HG03378 (cell line): ENCODE results near the gene NOD1.
"Not testable (repeated sequence)": the region's sequence is repeated elsewhere in the genome, so short reads cannot be mapped to it uniquely, and the experiment has no call there.

Experiments
- ATAC-seq: cut with Tn5 transposase; IDR thresholded peaks from one replicate; pipeline ENCODE4 v1.9.1; 2021; ENCODE audit warnings: mild to moderate bottlenecking, moderate library complexity; ENCODE audit not compliant: unreplicated experiment

Gene NOD1

DNA sequence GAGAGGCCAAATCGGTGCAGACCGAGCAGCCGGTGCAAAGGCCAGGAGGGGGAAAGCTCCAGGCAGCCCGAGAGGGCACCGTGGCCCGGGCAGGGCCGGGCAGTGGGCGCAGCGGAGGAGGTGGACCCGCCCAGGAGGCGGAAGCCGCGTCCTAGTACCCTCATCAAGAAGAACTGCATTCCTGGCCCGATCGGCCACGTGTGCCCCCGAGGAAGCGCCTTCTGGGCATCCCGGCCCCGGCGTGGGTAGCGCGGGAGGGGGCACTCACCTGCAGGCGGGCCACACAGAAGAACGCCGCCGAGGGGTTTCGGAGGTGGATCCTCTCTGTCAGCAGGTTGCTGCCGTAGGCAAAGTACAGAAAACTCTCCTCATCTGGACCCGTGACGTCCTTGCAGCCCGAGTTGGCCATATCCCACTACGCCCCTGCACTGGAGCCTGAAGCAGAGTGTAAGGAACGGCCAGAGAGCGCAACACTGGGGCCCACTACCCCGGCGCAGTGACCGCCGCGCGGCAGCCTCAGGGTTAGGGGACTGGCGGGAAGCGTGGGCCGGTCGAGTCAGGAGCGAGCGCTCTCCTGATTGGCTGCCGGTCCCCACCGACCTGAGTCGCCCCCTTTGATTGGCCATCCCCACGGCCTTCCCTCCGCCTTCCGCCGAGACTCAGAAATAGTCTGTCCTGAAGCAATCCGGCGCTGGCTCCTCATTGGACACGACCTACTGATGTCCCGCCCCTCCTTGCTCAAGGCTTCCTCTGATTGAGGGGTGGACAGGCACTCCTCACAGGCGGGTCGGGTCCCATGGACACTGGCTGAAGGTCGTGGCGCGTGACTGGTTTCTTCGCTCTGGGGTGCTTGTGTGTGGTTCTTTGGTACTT, 26.0 kb upstream of the NOD1 start, which contains the start of gene GGCT:
TSS of gene GGCT (minus strand) at position 529 of the 873 bp plus-strand sequence. CDS start at position 409, 120 bp downstream.
- peak; percentile 98 for ATAC-seq

DNA sequence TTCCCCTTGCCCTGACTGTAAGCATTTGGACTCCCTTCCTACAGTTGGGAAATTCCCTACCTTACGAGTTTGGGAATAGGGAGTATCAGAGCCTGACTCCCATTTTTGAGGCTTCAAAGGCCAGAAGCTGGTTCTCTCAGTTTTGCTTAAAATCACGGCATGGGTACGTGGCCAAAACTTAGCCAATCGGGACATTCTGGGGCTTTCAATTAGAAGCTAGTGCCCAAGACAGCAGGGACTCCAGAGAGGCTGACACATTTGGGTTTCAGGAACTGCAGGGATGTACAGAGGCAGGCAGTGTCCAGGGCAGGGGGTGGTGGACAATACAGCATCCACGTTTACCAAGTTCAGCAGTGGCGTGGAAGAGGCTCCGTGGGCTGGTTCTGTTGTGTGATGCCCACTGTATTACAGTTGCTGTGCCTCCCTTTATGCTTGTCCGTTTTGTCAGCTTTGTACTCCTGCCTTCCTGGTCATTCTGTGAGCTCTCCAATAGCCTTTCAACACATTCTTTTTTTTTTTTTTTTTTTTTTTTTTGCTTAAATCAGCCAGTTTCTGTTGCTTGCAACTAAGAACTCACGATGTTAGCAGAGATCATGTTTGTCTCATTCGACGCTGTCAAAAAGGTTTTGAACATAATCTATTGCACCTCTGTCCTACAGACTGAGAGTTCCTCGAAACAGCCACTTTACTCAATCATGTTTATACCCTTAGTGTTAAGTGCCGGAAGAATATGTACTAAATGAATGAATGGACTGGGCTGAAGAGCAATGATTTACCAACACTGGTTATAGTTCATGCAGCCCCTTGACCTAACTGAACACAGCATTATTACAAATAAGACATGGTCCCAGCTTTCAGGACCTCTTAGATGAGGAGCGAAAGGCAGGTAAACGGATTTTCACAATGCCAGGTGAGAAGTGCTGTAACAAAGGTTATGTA, 25.0 kb upstream of the NOD1 start:
- ATAC-seq, result no peak

DNA sequence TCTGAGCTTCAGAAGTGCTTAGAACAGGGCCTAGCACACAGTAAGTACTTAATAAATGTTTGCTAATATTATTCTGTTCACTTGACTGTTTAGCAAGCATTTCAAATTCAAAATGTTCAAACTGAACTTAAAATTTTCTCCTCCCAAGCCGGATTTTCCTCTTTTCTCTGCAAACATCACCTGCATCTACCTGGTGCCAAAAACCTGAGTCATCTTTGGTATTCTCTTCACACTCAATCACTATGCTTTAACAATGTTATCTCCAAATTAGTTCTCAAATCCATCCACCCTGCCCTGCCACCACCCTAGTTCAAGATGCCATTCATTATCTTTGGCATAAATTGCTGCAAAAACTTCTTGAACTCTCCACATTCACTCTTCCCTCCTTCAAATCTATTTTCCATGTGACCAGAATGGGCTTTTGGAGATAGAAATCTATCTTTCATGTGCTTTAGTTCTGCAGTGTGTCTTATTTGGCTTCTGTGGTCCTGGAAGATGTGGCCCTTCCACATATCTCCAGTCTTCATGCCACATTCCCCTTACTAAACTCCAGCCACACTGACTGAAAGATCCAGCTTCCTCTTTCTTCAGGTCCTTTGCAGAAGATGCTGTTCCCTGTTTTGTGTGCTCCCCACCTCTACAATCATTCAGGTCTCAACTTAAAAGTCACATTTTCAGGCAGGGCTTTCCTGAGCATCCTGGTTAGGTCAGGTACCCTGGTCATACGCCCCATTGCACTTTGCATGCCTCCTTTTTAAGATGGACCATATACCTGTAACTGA, 24.1 kb upstream of the NOD1 start:
- ATAC-seq, result no peak

GRCh38 chr7:30501264-30501663, 22.7 kb upstream of the NOD1 start:
- ATAC-seq, result no peak

DNA sequence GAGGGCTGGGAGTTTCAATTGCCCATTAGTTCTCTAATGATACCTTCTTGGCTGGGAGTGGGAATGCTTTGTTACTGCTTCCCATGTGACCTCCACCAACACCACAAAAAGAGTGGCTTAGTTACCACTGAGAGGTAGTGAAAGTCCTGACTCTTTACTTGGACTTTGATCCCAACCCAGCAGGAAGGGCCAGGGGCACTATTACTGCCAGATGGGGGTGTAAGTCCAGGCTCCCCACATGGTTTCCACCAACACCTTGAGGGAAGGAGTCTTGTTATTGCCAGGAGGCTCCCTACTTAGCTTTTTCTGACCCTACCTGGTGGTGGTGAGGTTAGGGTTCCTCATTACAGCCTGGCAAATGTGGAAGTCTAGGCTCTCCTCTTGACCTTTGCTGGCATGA, 14.6 kb upstream of the NOD1 start:
- no peak for ATAC-seq

DNA sequence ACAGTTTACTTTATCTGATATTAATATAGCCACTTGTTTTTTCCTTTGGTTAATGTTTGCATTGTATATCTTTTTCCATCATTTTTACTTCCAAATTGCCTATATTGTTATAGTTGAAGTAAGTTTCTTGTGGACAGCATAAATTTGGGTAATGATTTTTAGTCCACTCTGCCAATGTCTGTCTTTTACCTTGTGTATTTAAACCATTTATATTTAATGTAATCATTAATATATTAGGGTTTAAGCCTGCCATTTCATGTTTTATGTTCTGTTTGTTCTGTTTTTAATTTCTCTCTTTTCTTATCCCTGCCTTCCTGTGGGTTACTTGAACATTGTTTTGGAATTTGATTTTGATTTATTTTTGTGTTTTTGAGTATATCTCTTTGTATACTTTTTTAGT, 12.8 kb upstream of the NOD1 start:
- no peak for ATAC-seq

DNA sequence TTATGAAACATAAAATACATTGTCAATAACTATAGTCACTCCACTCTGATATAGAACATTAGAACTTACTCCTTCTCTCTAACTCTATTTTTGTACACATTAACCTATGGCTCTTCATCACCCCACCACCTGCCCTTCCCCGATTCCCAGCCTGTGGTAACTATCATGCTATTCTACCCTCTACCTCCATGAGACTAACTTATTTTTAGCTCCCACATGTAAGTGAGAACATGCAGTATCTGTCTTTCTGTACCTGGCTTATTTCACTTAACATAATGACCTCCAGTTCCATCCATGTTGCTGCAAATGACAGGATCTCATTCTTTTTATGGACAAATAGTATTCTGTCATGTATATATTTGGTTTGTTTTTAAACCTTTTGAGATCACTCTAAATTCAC, 8.8 kb upstream of the NOD1 start:
- ATAC-seq, result no peak

DNA sequence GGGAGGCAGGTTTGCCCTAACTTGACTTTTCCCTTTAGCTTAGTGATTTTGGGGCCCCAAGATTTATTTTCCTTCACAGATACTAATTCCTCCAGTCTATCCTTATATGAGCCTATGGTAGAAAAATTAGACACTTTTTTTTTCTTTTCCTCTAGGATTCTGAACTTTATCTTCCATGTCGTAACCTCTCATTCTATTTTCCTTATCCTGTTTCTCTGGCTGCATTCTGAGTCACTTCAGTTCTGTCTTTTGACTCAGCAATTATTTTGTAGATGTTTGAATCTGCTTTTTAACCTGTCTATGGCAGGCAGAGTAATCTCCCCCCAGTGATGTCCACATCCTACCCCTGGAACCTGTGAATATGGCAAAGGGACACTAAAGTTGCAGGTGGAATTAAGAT, 7.1 kb upstream of the NOD1 start:
- ATAC-seq, result no peak

- not testable (repeated sequence) for ATAC-seq
Observed at GRCh38 chr7:30481416-30481815, 2.8 kb upstream of the NOD1 start.

DNA sequence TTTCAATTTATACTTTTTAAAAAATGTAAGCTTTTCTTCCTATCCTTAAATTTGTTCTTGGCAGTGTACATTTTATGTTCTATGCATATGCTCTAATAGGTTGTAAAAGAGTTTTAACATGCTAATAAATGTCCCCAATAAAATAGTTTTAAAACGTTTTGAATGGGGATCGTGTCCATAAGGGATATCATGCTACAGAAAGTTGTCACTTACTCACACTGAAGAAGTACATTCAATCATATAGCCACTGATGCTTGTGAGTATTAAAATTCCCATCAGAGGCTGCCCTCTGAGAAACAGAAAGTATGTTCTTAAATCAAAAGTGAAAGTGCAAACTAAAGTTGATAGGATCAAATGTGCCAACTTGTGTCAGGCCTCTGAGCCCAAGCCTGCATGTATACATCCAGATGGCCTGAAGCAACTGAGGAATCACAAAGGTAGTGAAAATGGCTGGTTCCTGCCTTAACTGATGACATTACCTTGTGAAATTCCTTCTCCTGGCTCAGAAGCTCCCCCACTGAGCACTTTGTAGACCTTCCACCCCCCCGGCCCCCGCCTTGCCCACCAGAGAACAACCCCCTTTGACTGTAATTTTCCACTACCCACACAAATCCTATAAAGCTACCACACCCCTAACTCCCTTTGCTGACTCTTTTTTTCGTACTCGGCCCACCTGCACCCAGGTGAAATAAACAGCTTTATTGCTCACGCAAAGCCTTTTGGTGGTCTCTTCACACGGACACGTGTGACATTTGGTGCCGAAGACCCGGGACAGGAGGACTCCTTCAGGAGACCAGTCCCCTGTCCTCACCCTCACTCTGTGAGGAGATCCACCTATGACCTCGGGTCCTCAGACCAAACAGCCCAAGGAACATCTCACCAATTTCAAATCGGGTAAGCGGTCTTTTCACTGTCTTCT, 877 bp upstream of the NOD1 start:
- peak; percentile 60 for ATAC-seq

GRCh38 chr7:30476459-30477145, 2.0 kb downstream of the NOD1 start:
- ATAC-seq, result no peak

DNA sequence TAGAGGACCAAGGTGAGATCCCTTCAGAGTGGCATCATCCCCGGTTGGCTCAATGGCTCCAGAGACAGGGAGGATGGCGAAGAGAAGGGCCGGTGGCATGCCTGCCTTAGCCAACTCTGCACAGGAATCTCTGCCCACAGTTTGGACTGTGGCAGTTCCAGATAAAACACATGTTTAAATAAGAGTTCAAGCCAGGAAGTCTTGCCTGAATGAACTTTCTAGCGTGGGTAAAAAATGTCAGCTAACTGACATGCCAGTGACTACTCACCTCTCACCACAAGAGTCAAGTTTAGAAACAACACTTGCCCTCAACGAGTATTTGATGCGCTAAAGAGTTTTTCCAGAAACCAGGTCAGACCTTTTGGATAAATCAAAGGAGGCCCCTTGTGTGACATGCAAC, 3.0 kb downstream of the NOD1 start:
- ATAC-seq, result no peak

GRCh38 chr7:30474893-30475292, 3.7 kb downstream of the NOD1 start:
- ATAC-seq, result no peak

DNA sequence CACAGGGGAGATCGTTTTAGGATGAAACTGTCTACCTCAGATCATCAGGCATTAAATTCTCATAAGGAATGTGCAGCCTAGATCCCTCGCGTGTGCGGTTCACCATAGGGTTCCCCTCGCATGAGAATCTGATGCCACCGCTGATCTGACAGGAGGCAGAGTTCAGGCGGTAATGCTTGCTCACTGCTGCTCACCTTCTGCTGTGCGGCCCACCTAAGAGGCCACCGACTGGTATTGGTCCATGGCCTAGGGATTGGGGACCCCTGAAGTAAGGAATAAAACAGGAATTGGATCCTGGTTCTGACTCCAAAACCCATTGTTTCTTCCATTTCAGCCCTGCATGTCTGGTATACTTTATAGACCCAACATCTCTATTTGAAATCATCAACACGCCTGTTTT, 4.1 kb downstream of the NOD1 start:
- no peak for ATAC-seq

DNA sequence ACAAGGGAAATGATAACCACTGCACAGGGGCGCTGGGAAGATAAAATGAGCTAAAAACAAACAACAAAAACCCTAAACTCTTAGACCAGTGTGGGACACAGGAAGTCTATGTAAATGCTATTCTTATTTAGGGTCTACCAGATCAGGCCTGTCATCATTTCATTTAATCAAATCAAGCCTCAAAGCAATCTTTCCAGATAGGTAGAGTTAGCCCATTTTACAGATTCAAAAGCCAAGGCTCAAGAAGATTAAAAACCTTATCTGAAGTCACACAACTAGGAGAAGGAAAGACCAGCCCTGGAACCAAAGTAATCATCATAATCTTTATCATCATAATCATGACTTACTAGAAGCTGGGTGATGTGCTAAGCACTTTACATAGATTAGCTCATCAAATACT, 4.7 kb downstream of the NOD1 start:
- no peak for ATAC-seq

DNA sequence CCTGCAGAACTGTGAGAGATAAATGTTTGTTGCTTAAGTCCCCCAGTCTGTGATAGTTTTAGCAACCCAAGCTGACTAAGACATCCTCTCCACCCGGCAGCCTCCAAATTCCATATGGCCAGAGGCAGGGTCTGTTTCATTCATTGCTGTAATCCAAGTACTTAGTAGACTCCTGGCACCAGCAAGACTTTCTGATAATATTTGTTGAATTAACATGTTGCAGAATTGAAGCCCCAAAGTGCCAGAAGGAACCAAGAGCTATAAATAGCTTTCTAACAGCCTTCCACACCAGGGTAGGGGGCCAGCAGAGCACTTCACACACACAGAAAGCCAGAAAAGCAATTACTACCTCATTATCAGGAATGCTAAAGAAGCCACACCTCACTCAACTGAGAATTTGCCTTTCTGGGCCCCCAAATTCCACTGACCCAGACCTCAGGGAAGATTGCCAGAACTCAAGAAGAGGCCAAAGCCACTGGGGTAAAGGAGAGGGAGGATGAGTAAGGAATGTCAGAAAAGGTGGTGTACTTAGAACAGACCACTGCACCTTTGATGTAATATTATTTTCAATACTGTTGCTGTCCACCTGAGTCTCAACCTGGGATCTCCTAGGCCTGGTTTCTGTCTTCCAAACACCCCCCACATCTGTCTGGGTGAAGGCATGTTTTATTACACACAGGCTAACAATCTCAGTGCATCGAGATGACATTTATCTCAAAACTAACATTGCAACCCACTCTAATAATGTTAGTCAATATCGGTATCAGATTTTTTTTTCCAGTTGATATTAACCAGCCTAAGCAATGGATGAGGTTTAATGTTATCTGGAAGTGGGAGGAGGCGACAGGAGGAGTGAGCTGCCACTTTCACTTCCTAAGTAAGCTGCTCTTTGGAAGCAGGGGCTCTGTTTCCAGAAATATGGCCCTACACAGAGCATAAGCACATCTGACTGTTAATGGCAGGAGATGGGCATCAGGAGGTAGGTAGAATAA, 5.5 kb downstream of the NOD1 start:
- ATAC-seq, result no peak

- no peak for ATAC-seq
Observed at GRCh38 chr7:30472081-30472783, 6.4 kb downstream of the NOD1 start.

GRCh38 chr7:30471205-30471604, 7.4 kb downstream of the NOD1 start:
- no peak for ATAC-seq
